Thyroid gland (tissue), 4 donors: Measurements from ENCODE around the gene OR2Y1.

ENCODE experiments used
- POLR2A ChIP-seq, 2 donors: fragments of 450-650 bp; IDR thresholded peaks; one replicate each; pipeline ENCODE4 v1.6.1; 2017; ENCODE audit warnings: antibody characterized with exemption in 2 of 2, mild to moderate bottlenecking in 2 of 2, moderate library complexity in 1 of 2
- TF ChIP-seq, protein P1 (sequence below), 6 experiments: fragments of 200-600 bp in 3 of 6; fragments of 450-650 bp in 3 of 6; sonication (generic) in 3 of 6; IDR thresholded peaks; one replicate each; pipeline ENCODE4 v1.5.1; 2016 to 2019; ENCODE audit warnings: antibody characterized with exemption in 6 of 6, mild to moderate bottlenecking in 2 of 6, inconsistent platforms in 1 of 6, moderate library complexity in 1 of 6

DNA sequence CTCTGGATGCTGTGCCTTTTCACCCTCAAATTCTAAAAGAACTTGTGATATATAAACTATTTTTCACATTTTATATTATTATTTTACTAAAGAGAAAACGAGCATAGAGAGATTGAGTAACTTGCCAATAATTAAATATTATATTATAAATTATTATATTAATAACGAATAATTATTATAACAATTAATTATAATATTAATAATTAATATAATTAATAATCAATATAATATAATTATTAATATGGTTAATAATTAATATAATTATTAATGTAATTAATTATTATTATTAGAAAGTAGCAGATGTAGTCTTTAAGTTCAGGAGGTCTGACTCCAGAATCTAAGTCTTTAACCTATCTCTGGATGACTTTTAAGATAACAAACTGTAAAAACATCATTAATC, 20.1 kb downstream of the OR2Y1 start:
- TF ChIP-seq, protein P1, sequence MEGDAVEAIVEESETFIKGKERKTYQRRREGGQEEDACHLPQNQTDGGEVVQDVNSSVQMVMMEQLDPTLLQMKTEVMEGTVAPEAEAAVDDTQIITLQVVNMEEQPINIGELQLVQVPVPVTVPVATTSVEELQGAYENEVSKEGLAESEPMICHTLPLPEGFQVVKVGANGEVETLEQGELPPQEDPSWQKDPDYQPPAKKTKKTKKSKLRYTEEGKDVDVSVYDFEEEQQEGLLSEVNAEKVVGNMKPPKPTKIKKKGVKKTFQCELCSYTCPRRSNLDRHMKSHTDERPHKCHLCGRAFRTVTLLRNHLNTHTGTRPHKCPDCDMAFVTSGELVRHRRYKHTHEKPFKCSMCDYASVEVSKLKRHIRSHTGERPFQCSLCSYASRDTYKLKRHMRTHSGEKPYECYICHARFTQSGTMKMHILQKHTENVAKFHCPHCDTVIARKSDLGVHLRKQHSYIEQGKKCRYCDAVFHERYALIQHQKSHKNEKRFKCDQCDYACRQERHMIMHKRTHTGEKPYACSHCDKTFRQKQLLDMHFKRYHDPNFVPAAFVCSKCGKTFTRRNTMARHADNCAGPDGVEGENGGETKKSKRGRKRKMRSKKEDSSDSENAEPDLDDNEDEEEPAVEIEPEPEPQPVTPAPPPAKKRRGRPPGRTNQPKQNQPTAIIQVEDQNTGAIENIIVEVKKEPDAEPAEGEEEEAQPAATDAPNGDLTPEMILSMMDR (IDR thresholded peaks at IDR 0.05): no peak
- TF ChIP-seq POLR2A (IDR thresholded peaks at IDR 0.05): no peak
